Measurements from ENCODE around the gene MTMR11.

Gene MTMR11

DNA sequence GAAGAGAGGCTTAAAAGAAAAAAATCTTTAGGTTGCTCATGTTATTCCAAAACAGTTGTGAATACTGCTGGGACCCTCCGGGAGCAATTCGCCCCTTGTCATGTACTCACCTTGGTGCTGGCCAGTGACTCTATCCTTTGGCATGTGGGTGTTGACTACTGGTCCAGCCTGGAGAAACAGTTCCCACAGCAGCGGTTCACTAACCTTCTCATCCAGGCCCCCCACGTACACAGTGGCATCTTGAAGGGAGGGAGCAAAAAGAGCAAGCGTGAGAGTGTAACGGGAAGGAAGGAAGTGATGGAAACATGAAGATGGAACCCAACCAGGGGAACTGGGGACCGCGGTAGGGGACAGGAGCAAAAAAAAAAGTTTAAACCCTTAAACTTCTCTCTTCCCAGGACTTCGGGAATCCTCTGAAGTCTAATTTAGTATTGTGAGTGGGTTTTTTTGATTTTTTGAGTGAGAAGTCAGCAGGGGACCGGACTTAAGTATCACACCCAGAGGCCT, 9.6 kb downstream of the MTMR11 start:
- Mint-ChIP-seq H3K9me3 (no peaks in the 10 kb centered on the region), H3K4me3 (peak overlapping the region; percentile 99), H3K27ac (peak overlapping the region; percentile 83), H3K27me3 (ENCODE audit: low read depth) (no peaks in the 10 kb centered on the region), H3K36me3 (ENCODE audit: low read depth) (peaks cover 47% of the 10 kb centered on the region), H3K4me1 (ENCODE audit: low read depth) (peaks cover 58% of the 10 kb centered on the region)

- Mint-ChIP-seq H3K27ac (no peak overlapping the region), H3K9me3 (no peaks in the 10 kb centered on the region), H3K36me3 (ENCODE audit: low read depth) (peaks cover 47% of the 10 kb centered on the region), H3K27me3 (ENCODE audit: low read depth) (no peaks in the 10 kb centered on the region), H3K4me3 (peak overlapping the region; percentile 34), H3K4me1 (ENCODE audit: low read depth) (peaks cover 49% of the 10 kb centered on the region)
Observed at GRCh38 chr1:149926296-149926695, 10.4 kb downstream of the MTMR11 start.

GRCh38 chr1:149925751-149926150, 10.9 kb downstream of the MTMR11 start:
- peaks cover 47% of the 10 kb centered on the region for H3K36me3 Mint-ChIP-seq (ENCODE audit: low read depth)
- peaks cover 45% of the 10 kb centered on the region for H3K4me1 Mint-ChIP-seq (ENCODE audit: low read depth)
- no peak overlapping the region for H3K27ac Mint-ChIP-seq

GRCh38 chr1:149925345-149925744, 11.3 kb downstream of the MTMR11 start:
- H3K27me3 Mint-ChIP-seq (ENCODE audit: low read depth): no peaks in the 10 kb centered on the region
- peaks cover 41% of the 10 kb centered on the region for H3K4me1 Mint-ChIP-seq (ENCODE audit: low read depth)
- no peaks in the 10 kb centered on the region for H3K9me3 Mint-ChIP-seq
- H3K36me3 Mint-ChIP-seq (ENCODE audit: low read depth): peaks cover 45% of the 10 kb centered on the region
- H3K27ac Mint-ChIP-seq: peak overlapping the region; percentile 8
- peak overlapping the region; percentile 69 for H3K4me3 Mint-ChIP-seq

More at GRCh38 chr1:149925751-149926150, 10.9 kb downstream of the MTMR11 start:
- H3K9me3 Mint-ChIP-seq: no peaks in the 10 kb centered on the region
- no peaks in the 10 kb centered on the region for H3K27me3 Mint-ChIP-seq (ENCODE audit: low read depth)
- H3K4me3 Mint-ChIP-seq: peak overlapping the region; percentile 69

GRCh38 chr1:149923626-149924025, 13.1 kb downstream of the MTMR11 start:
- H3K4me3 Mint-ChIP-seq: no peak overlapping the region
- no peaks in the 10 kb centered on the region for H3K9me3 Mint-ChIP-seq
- no peaks in the 10 kb centered on the region for H3K27me3 Mint-ChIP-seq (ENCODE audit: low read depth)
- H3K4me1 Mint-ChIP-seq (ENCODE audit: low read depth): peaks cover 30% of the 10 kb centered on the region
- no peak overlapping the region for H3K27ac Mint-ChIP-seq
- peaks cover 45% of the 10 kb centered on the region for H3K36me3 Mint-ChIP-seq (ENCODE audit: low read depth)

DNA sequence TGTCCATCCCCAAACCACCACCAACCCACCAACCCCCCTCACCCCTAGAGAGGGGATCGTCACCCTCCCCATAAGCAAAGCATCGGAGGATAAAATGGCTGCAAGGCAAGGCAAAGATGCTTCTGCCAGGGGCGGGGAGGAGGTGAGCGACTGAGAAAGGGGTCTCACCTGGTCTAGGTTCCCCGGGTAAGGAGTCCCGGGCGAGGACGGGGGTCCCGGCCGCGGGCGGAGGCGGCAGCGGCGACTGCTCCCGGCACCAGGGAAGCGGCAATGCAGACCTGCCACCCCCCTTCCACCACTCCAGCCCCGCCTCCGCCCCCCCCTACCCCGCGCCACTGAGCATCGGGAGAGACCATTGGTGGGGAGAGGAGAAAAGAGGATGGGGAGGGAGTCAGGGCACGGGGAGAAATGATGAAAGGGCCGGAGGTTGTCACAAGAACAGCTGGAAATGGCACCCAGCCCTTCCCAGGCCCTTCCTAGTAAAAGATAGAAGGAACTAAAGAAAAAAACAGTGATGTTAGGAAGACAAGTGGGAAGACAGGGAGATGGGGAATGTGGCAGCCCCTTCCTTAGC, 19.0 kb downstream of the MTMR11 start, which contains the start of gene SV2A:
Gene SV2A (minus strand): TSS at position 274 of the 574 bp plus-strand sequence. CDS start 4,004 bp downstream, outside the sequence.
- peaks cover 38% of the 10 kb centered on the region for H3K4me1 Mint-ChIP-seq (ENCODE audit: low read depth)
- no peaks in the 10 kb centered on the region for H3K9me3 Mint-ChIP-seq
- H3K27ac Mint-ChIP-seq: peak within 1 kb of the TSS; percentile 83
- H3K27me3 Mint-ChIP-seq (ENCODE audit: low read depth): no peaks in the 10 kb centered on the region
- peak within 1 kb of the TSS; percentile 94 for H3K4me3 Mint-ChIP-seq
- H3K36me3 Mint-ChIP-seq (ENCODE audit: low read depth): peaks cover 8% of the 10 kb centered on the region

DNA sequence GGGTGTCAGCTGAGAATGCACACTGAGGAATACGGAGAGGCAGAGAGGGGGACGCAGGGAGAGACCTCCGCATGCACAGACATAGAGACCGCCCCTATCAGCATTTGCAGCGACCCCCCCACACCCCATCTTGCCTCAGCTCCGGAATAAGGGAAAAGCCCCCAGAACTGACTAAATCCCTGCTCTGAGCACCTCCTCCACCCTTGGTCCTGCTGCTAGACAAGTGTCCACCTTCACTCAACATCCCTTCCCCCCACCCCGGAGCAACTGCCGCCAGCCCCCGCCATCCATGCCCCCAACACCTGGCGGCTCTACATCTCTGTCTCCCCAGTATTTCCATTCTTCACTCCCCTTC, 19.8 kb downstream of the MTMR11 start:
- no peaks in the 10 kb centered on the region for H3K27me3 Mint-ChIP-seq (ENCODE audit: low read depth)
- peaks cover 40% of the 10 kb centered on the region for H3K4me1 Mint-ChIP-seq (ENCODE audit: low read depth)
- peak overlapping the region; percentile 83 for H3K27ac Mint-ChIP-seq
- H3K36me3 Mint-ChIP-seq (ENCODE audit: low read depth): peaks cover 5% of the 10 kb centered on the region
- no peaks in the 10 kb centered on the region for H3K9me3 Mint-ChIP-seq
- H3K4me3 Mint-ChIP-seq: peak overlapping the region; percentile 94

DNA sequence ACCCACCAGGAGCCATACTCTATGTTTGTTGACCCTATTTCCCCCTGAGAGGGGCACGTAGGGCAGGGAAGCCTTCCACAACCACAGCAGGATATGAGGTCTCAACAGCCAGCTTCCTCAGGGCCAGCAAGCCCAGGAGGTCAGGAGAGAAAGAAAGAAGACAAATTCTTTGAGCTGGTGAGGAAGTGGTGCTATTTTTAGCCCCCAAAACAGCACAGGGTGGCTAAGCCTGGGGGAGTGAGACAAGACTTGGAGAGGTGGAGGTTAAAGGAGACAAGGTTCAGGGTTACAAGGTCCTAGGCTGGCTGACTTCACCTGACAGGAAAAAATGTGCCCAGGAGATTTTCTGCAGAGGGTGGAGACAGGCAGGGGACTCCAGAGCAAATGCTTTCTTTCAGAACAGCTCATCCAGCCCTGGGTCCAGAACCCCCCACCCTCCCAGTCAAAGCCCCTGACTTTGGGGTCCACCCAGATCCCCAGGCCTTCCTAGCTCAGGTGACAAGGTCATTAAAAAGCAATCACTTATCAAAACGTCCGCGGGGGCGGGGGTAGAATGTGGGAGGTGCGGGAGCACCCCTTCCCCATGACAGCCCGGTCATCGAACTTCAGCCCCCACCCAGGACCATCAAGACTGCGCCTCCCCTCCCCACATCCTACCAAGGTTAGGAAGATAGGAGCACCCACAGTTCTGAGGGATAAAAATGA, 20.3 kb downstream of the MTMR11 start:
- peaks cover 40% of the 10 kb centered on the region for H3K4me1 Mint-ChIP-seq (ENCODE audit: low read depth)
- H3K27ac Mint-ChIP-seq: peak overlapping the region; percentile 83
- H3K36me3 Mint-ChIP-seq (ENCODE audit: low read depth): peaks cover 5% of the 10 kb centered on the region

GRCh38 chr1:149915429-149916192, 21.1 kb downstream of the MTMR11 start:
- Mint-ChIP-seq H3K9me3 (no peaks in the 10 kb centered on the region), H3K36me3 (ENCODE audit: low read depth) (peaks cover 10% of the 10 kb centered on the region), H3K27ac (peak overlapping the region; percentile 65), H3K4me1 (ENCODE audit: low read depth) (peaks cover 40% of the 10 kb centered on the region), H3K4me3 (peak overlapping the region; percentile 94), H3K27me3 (ENCODE audit: low read depth) (no peaks in the 10 kb centered on the region)

More for the DNA sequence above, 20.3 kb downstream of the MTMR11 start:
- no peaks in the 10 kb centered on the region for H3K9me3 Mint-ChIP-seq
- H3K27me3 Mint-ChIP-seq (ENCODE audit: low read depth): no peaks in the 10 kb centered on the region
- peak overlapping the region; percentile 94 for H3K4me3 Mint-ChIP-seq

GRCh38 chr1:149914545-149914944, 22.1 kb downstream of the MTMR11 start:
- peaks cover 12% of the 10 kb centered on the region for H3K36me3 Mint-ChIP-seq (ENCODE audit: low read depth)

DNA sequence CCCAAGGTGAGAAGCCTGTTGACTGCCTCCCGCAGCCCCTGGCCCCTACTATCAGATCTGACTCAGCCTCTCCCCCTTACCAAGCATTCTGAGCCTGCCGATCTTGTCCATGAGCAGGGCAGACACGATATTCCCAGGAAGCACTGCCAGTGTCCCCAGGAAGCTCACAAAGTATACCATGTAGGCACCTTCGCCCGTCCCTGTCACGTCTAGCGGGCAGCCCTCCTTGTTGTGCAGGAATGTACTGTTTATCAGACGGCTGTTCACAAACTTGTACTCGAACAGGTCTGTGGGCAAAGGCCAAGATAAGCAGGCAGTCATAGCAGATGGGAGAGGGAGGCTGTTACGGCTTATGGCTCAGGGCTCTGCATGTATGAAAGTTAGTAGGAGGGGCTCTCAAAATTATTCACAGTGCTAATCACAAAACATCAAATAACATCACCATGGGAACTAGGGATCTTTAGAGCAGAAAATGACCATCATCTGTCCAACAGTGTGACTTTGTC, 30.1 kb downstream of the MTMR11 start:
- Mint-ChIP-seq H3K4me1 (ENCODE audit: low read depth) (peaks cover 6% of the 10 kb centered on the region), H3K27ac (no peak overlapping the region), H3K27me3 (ENCODE audit: low read depth) (no peaks in the 10 kb centered on the region), H3K4me3 (no peak overlapping the region), H3K36me3 (ENCODE audit: low read depth) (peaks cover 28% of the 10 kb centered on the region), H3K9me3 (no peaks in the 10 kb centered on the region)

More at GRCh38 chr1:149914545-149914944, 22.1 kb downstream of the MTMR11 start:
- no peak overlapping the region for H3K4me3 Mint-ChIP-seq
- no peaks in the 10 kb centered on the region for H3K27me3 Mint-ChIP-seq (ENCODE audit: low read depth)
- peaks cover 40% of the 10 kb centered on the region for H3K4me1 Mint-ChIP-seq (ENCODE audit: low read depth)
- no peaks in the 10 kb centered on the region for H3K9me3 Mint-ChIP-seq
- peak overlapping the region; percentile 52 for H3K27ac Mint-ChIP-seq

GRCh38 chr1:149903836-149904491, 32.7 kb downstream of the MTMR11 start:
- Mint-ChIP-seq H3K9me3 (no peaks in the 10 kb centered on the region), H3K27me3 (ENCODE audit: low read depth) (no peaks in the 10 kb centered on the region), H3K27ac (no peak overlapping the region), H3K4me3 (no peak overlapping the region), H3K36me3 (ENCODE audit: low read depth) (peaks cover 21% of the 10 kb centered on the region), H3K4me1 (ENCODE audit: low read depth) (peaks cover 16% of the 10 kb centered on the region)

DNA sequence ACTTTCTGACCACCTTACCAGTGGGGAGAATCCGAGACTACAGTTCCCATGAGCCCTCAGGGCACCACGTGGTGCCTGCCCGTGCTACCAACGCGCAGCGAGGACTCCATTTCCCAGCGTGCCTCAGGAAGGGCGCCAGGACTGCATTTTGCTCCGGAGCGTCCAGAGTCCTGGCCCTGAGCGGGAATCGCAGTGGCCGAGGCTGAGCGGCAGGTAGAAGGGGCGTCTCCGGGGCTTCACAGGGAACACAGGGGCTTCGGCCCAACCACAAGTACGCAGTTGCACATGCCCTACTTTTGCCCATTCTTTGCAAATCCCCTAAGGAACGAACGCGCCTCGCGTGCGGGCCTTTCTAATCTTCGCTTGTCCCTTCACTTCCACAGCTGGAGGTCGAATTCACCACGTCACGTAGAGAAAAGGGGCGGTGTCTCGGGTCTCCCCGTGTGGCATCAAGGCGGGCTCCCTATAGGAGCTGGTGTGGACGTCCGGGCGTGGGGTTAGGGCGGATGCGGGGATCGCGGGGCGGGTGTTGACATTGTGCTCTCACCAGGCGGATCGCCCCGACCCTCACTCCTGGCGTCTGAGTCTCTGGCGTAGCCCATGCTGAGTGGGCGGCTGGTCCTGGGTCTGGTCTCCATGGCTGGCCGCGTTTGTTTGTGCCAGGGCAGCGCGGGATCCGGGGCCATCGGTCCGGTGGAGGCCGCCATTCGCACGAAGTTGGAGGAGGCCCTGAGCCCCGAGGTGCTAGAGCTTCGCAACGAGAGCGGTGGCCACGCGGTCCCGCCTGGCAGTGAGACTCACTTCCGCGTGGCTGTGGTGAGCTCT, 37.0 kb downstream of the MTMR11 start, which contains the start of gene BOLA1:
Gene BOLA1 (plus strand): TSS at position 109 of the 825 bp plus-strand sequence. CDS start 492 bp downstream, at position 601.
- H3K27me3 Mint-ChIP-seq (ENCODE audit: low read depth): no peaks in the 10 kb centered on the region
- H3K36me3 Mint-ChIP-seq (ENCODE audit: low read depth): peaks cover 10% of the 10 kb centered on the region
- H3K4me1 Mint-ChIP-seq (ENCODE audit: low read depth): peaks cover 17% of the 10 kb centered on the region
- no peaks in the 10 kb centered on the region for H3K9me3 Mint-ChIP-seq
- peak within 1 kb of the TSS; percentile 86 for H3K27ac Mint-ChIP-seq
- peak within 1 kb of the TSS; percentile 84 for H3K4me3 Mint-ChIP-seq
